NCI-H510A treated with DMSO at 0.1 percent for 48 hours (cell line): ENCODE measurements around the gene WDR26.
A peak's percentile ranks its signal among the peaks of the same experiment; 100 is the strongest.
"Not testable (repeated sequence)": the region's sequence is repeated elsewhere in the genome, so short reads cannot be mapped to it uniquely, and the experiment has no call there.

Experiments
- DNase-seq: peaks from one replicate; lab custom pipeline; 2025; lab: John Stamatoyannopoulos, UW

Gene WDR26

GRCh38 chr1:224392411-224393249 lies 42.0 kb downstream of the WDR26 start:
- DNase-seq = no peak

GRCh38 chr1:224390517-224390916 lies 44.1 kb downstream of the WDR26 start:
- DNase-seq = no peak

GRCh38 chr1:224387943-224388342 lies 46.7 kb downstream of the WDR26 start:
- no peak for DNase-seq

GRCh38 chr1:224387302-224387912 lies 47.2 kb downstream of the WDR26 start:
- no peak for DNase-seq

GRCh38 chr1:224383218-224383617 lies 51.4 kb downstream of the WDR26 start:
- no peak for DNase-seq

GRCh38 chr1:224381880-224382548 lies 52.6 kb downstream of the WDR26 start:
- no peak for DNase-seq

- no peak for DNase-seq
Observed at GRCh38 chr1:224380003-224380402, 54.6 kb downstream of the WDR26 start.

- DNase-seq = no peak
Observed at GRCh38 chr1:224378855-224379631, 55.6 kb downstream of the WDR26 start.

GRCh38 chr1:224377676-224378006 lies 57.0 kb downstream of the WDR26 start:
- no peak for DNase-seq

GRCh38 chr1:224375059-224375458 lies 59.5 kb downstream of the WDR26 start:
- no peak for DNase-seq

GRCh38 chr1:224373008-224373590 lies 61.5 kb downstream of the WDR26 start:
- no peak for DNase-seq

- DNase-seq = no peak
Observed at GRCh38 chr1:224368409-224368808, 66.2 kb downstream of the WDR26 start.

- no peak for DNase-seq
Observed at GRCh38 chr1:224359207-224359606, 75.4 kb downstream of the WDR26 start.

GRCh38 chr1:224358237-224358636 lies 76.4 kb downstream of the WDR26 start:
- DNase-seq = no peak

GRCh38 chr1:224357626-224358124 lies 76.9 kb downstream of the WDR26 start:
- DNase-seq = peak; percentile 60

GRCh38 chr1:224356685-224357625 lies 77.6 kb downstream of the WDR26 start, which contains the start of gene CNIH4:
Gene CNIH4 (plus strand): TSS chr1:224356879. CDS start chr1:224356925, 46 bp downstream.
- peak; percentile 94 for DNase-seq

GRCh38 chr1:224353975-224354925 lies 80.3 kb downstream of the WDR26 start:
- DNase-seq = no peak

- DNase-seq = not testable (repeated sequence)
Observed at GRCh38 chr1:224352436-224353085, 82.0 kb downstream of the WDR26 start.

- not testable (repeated sequence) for DNase-seq
Observed at GRCh38 chr1:224349716-224350115, 84.9 kb downstream of the WDR26 start.
